Testis (tissue), 2 donors: Measurements from ENCODE around the gene MRGPRX2.

Experiments used
- CTCF ChIP-seq, 3 experiments: fragments of 450-650 bp in 2 of 3; fragments of 200-600 bp in 1 of 3; sonication (generic) in 1 of 3; IDR thresholded peaks; one replicate each; pipeline ENCODE4 v1.5.1; 2016 to 2019; ENCODE audit warnings: antibody characterized with exemption in 3 of 3, mild to moderate bottlenecking in 2 of 3, moderate library complexity in 1 of 3
- POLR2A ChIP-seq: fragments of 450-650 bp; IDR thresholded peaks from one replicate; pipeline ENCODE4 v1.6.1; 2017; ENCODE audit warnings: antibody characterized with exemption, mild to moderate bottlenecking, moderate library complexity

- TF ChIP-seq POLR2A, result no peak
- no peak for TF ChIP-seq CTCF (IDR thresholded peaks at IDR 0.05)
Observed at GRCh38 chr11:19092850-19093249, 32.3 kb upstream of the MRGPRX2 start.
